GM21526 (cell line): ENCODE measurements around the gene EPG5.
"Not testable (repeated sequence)": the region's sequence is repeated elsewhere in the genome, so short reads cannot be mapped to it uniquely, and the experiment has no call there.

Source experiments
- ATAC-seq: cut with Tn5 transposase; IDR thresholded peaks from one replicate; pipeline ENCODE4 v1.9.1; 2021; ENCODE audit warnings: moderate library complexity; ENCODE audit not compliant: unreplicated experiment, low FRiP score

The EPG5 gene

DNA sequence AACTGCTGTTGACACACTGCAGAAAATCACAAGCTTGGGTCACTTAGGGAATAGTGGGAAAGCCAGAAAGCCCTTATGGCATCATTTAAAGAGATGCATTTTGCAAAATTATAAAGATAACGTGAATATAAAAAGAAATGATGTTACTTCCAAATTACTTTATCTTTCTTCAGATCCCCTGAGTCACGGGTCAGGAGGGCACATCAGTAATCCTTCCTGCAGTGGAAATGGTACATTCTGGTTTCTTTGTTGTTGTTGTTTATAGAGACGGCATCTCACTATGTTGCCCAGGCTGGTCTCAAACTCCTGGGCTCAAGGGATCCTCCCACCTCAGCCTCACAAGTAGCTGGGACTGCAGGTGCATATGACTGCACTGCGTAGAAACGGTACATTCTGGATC, 9.8 kb upstream of the EPG5 start:
- no peak for ATAC-seq

DNA sequence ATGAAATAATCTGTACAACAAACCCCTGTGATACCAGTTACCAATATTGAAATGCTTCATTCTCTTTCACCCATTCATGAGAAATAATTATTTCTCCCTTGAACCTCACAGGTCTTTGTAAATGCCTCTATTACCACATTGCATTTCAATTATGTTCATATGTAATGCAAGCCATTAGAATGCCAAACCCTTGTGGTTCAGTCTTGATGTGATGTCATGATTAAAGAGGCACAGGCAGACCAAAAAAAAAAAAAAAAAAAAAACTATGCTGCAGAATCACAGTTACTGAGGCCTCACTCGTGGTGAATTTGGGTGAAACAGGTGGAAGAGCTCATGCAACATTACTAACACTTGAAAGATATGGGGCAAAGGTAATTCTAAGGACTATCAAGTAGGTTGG, 9.4 kb upstream of the EPG5 start:
- ATAC-seq = no peak

DNA sequence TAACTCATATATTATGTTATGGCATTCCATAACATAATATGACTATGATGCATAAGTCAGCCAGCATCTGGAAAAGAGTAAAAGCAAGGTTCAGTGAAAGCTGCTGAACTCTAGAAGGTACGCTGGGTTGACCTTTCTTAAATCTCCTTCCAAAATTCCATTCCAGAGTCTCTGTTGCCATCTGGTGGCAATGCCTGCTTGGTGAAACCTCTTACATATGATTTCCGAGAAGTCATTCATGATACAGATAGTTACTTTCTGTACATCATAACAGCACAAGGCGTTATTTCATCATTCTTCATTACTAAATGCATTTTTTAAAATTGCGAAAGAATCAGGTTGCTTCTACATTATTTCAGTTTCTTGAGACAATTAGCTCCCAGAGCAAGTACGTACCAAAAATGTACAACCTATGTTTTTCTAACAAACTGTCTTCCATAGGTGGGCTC, 7.0 kb upstream of the EPG5 start:
- ATAC-seq = no peak

DNA sequence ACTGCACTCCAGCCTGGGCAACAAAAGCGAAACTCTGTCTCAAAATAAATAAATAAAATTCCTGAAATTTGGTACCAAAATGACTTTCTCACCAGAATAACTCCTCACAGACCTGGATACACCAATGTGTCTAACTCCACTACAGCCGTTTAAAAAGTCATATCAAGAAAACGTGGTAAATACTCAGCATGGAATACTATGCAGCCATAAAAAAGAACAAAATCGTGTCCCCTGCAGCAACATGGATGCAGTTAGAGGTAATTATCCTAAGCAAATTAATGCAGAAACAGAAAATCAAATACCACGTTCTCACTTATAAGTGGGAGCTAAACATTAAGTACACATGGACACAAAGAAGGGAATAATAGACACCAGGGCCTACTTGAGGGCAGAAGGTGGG, 2.2 kb downstream of the EPG5 start:
- not testable (repeated sequence) for ATAC-seq

DNA sequence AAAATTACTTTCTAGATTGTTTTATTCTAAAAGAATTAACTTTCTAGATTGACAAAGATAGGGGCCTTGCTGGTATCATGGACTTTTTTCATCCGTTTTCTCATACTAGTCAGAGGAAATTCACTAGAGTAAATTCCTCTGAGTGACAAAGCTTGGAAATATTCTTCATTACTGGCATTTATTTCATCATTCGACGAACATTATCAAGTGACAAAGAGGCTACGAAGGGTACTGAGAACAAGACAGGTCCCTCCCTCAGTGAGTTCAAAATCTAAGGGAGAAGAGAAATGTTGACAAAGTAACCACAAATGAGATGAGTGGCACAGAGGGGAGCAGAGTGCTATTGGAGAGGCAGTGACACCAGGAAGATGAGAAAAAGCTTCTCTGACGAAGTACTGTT, 4.3 kb downstream of the EPG5 start:
- no peak for ATAC-seq

DNA sequence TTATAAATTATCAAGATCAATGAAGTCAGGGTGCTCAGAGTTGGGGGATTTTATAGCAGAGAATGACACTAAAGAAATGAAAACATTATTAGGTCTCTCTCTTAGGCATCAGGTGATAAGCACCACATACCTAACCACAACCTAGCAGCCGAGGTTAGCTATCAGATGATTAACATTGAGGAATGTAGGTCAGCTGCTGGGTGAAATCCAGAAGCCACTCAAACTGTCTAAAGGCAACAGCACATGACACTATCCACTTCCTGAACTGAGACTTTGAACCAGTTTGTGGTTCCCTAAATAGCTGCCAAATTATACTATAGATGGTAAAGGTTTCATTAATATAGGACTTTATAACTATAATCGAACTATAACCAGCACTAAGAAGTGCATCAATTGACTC, 4.7 kb downstream of the EPG5 start:
- no peak for ATAC-seq

DNA sequence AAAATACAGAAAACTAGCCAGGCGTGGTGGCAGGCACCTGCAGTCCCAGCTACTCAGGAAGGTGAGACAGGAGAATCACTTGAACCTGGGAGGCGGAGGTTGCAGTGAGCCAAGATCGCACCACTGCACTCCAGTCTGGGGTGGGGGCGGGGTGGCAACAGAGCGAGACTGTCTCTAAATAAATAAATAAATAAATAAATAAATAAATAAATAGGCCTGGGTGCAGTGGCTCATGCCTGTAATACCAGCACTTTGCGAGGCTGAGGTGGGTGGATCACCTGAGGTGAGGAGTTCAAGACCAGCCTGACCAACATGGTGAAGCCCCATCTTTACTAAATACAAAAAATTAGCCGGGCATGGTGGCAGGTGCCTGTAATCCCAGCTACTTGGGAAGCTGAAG, 7.6 kb downstream of the EPG5 start:
- ATAC-seq = not testable (repeated sequence)

DNA sequence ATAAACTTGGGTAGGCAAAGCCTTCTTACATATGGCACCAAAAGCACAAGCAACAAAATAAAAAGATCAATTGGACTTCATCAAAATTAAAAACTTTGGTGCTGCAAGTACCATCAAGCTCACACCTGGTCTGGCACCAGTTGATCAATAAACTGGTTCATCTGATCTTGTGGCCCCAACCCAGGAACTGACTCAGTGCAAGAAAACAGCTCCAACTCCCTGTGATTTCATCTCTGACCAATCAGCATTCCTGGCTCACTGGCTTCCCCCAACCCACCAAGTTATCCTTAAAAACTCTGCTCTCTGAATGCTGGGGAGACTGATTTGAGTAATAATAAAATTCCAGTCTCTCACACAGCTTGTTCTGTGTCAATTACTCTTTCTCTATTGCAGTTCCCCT, 8.4 kb downstream of the EPG5 start:
- no peak for ATAC-seq

DNA sequence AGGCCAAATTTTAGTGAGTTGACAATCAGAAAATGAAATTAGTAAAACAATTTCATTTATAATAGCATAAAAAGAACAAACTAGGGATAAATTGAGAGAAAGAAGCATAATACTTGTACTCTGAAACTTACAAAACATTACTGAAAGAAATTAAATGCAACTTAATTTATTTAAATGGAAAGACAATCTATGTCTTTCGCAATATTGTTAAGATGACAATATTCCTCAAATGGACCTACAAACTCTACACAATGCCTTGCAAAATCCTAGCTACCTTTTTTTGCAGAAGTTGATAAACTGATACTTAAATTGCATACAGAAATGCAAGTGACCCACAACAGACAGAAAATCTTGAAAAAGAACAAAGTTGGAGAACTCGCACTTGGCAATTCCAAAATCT, 9.1 kb downstream of the EPG5 start:
- no peak for ATAC-seq

DNA sequence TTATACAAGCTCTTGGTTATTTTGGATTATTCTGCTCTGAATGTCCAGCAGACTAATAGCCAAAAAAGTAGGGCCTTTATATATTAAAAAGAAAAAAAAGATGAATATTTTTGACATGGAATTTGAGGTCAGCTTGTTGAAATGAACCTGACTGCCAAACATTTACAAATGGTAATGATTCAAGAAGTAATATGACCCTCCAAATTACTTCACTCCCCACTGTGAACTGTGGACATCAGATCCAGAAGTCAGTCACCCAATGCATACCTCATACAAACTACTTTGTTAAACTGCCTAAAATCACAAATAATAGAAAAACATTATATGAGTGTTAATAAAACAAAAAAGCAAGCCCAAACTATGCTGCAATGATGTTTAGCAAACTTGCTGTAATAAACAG, 10.0 kb downstream of the EPG5 start:
- no peak for ATAC-seq

DNA sequence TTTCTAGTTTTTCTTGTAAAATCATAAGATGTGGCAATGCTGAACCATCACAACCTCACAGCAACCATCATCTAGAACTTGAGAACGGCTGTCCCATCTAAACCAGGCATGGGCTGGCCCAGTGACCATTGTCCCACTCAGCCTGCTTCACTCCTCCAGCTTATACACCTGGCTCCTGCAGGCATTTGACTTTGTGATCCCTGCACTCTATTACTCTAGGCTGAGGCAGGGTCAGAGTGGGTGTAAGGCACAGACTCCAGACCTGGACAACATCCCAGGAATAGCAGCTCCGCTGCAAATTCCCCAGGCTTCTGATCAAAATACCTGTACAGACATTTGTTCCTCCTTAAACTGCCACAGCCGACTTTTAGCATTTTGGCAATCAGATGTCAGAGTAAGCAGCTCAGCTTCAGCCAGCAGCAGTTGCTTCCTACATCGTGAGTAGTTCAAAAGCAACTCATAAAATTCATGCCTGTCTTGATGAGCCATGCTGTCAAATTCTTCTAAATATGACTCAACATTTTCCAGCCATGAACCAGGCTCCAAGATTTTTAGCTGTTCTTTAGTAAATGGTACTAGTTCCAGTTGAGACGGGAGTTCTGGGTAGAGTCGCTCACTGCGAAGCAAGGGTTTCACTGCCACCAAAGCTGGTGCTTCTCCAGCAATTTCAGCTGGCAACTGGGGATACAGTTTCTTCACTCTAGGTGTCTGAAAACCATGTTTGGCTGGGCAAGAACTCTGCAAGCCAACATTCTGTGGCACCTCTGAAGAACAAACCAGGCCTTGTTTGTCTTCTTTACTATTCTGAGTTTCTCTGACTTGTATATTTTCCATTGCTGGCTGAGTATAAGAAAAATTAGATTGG, 12.8 kb downstream of the EPG5 start:
- ATAC-seq = no peak

DNA sequence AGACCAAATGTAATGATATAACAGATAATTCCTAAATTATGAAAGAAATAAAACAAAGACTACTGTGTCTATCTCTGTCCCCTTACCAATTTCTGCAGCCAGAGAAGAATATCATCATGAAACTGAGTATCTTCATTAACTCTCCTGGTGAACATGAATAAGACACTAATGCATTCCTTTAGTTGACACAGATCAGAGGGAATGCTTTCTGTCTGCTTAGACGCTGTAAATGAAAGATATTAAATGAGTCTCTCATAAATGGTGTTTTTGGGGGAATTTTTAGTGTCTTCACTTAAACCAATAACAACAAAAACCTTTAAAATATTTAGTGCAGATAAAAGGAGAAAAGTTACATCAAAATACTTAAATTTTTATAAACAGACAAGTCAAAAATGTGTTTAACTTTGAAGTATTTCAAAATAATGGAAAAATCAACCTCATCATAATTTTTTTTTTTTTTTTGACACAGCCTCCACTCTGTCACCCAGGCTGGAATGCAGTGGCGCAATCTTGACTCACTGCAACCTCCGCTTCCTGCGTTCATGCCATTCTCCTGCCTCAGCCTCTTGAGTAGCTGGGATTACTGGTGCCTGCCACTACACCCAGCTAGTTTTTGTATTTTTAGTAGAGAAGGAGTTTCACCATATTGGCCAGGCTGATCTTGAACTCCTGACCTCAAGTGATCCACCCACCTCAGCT, 16.0 kb downstream of the EPG5 start:
- no peak for ATAC-seq

DNA sequence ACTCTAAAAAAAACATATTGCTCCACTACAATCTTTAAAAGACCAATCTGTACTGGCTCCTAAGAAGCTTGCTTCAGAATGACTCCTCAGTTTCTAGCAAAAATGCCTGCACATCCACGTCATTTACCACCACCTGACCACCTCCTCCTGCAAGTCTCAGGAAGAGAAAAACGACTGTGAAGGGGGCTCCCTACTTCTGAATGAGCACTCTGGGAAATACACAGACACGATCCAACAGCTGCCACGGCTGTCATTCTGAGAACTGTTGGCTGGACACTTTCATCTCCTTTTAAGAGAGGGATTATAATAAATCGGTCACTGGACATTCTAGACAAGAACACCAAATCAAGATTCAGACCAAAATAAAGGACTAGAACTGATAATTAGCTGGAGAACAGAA, 21.5 kb downstream of the EPG5 start:
- no peak for ATAC-seq

DNA sequence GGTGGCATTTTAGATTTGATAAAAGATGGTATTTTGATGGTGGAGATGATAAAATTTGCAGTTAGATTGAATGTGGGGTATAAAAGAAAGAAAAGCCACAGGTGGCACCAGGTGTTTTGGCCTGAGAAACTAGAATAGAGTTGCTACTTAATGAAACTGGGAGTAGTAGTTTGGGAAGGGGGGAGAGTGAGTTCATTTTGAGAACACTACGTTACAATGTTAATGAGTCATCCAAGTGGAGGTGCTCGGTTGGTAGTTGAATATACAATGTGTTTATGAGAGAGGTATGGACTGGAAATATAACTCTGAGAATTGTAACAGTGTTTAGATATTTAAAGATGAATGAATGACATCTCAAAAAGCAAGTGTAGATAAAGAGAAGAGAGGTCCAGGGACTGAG, 26.4 kb downstream of the EPG5 start:
- ATAC-seq = no peak

DNA sequence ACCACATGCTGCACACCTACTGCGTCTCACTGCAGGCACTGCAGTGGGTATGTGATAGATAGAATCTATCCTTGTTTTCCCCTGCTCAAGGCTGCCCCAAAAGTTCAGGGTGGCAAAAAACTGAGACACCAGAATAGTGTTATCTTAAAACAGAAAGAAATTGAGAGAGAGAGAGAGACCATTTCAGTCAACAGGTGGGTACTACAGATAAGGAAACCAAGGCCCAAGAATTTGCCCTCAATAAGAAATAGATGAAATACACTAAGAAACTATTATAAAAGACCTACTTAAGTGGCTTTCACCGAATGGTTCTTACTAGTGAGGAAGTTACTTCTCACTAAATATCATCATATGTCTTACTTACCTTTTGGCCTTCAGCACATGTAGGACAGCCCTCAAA, 27.9 kb downstream of the EPG5 start:
- no peak for ATAC-seq

DNA sequence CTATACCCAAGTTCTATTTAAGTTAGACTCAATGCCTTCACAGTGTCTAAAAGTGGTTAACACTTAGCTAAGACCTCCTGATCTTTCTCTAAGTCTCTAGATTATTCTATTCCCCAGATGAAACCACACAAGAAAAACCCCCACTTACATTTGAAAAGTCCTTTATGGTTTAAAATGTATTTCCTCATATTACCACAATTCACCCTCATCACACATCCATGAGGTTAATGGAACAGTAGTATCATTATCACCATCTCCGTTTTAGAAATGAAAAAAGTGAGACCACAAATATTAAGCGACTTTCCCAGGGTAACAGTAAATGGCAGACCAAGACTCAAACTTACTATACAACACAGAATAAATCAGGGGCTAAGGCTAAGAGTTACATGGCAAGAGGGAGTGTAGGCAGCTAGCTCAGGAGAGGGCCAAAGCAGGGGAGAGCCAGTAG, 28.6 kb downstream of the EPG5 start:
- no peak for ATAC-seq

DNA sequence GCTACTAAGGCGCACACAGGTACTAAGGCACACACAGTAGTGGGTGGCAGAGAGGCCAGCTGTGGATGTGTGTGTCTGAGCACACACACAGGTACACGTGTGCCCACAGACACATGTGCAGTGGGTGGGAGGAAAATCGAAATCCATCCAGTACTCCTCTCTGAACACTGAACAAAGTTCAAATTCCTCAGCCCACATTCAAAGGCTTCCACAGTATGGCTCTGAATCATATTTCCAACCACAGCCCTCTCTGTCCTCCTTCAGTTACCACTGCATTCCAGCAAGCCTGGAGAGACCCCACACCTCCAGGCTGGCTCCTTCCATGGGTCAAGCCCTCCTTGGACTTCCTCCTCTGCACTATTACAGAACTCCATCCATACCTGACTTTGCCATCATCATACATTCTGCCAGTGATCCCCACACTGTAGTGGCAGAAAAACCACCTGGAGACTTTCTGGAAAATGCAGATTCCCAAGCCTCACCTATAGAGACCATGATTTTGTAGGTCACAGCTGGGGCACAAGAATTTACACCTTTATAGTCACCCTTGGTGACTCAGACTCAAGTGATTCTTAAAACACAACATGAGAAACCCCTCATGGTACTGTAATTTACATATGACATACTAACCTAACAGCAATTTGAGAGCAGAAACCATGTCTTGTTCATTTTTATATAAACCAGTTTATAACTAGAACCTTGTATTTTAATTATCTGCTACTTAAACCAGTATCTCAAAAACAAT, 31.4 kb downstream of the EPG5 start:
- ATAC-seq = no peak

DNA sequence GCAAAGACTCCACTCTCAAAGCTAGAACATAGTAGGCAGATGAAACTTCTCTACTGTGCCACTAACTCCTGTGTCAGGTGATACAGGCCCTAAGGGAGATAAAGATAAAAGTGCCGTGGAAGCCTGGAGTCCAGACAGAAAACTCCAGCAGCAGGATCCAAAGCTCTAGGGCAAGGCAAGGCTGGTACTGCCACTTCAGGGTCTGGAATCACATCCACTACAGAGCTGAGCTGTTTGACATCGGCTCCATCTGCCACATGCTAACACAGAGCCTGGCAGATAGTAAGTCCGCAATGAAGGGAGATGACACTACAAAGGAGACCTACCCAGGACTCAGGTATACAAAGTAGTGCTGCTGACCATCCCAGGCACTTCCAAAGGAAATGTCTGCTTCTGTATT, 34.4 kb downstream of the EPG5 start:
- no peak for ATAC-seq

DNA sequence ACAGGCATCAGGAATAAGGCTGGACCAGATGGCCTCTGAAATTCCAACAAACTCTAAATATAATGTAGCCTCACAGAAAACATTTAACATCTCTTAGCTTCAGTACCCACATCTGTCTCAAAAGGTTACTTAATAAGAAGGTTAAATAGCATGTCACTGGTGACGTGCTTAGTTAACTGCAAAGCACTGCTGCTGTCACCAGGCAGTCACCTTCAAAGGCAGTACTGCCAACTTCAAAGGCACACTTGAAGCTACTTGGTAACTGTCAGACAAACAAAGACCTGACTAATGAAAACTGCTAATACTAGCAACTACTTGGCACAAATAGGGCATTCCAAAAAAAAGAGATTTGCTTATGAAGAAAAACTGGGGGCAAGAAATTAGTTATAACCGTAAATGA, 36.2 kb downstream of the EPG5 start:
- ATAC-seq = no peak

DNA sequence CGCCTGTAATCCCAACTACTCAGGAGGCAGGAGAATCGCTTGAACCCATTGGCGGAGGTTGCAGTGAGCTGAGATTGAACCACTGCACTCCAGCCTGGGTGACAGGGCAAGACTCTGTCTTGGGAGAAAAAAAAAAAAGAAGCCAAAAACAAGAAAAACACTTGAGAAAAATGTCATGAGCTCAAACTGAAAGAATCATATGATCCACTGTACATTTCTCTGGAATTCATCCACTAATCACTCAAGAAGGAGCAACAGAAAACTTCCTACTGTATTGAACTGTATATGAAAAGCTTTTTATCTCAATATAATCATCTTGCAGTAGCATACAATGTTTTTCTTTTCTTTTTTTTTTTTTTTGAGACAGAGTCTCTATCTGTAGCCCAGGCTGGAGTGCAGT, 40.4 kb downstream of the EPG5 start:
- no peak for ATAC-seq

DNA sequence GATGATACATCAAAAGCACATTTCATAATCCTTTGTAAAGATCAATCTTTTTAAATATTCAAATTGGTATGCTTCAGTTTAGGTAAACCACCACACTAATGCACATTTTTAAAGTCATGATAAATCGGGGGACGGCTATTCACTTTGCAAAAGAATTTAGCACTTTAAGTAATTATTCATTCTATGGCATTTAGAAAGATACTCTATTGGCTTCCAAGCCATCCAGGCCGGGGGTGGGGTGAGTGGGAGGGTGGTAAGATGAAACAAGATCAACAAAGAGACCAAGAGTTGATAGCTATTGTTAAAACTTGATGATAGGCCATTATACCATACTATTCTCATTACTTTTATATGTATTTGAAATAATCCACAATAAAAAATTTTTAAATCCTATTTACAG, 41.0 kb downstream of the EPG5 start:
- no peak for ATAC-seq
